Epithelial cell of esophagus (primary cell): Measurements from ENCODE around the gene RAD51D.
"Not testable (repeated sequence)": the region's sequence is repeated elsewhere in the genome, so short reads cannot be mapped to it uniquely, and the experiment has no call there.

ENCODE experiments used
- DNase-seq: peaks from one replicate; pipeline ENCODE4 v3.0.0; 2010; ENCODE audit warnings: low read depth
- H3K4me3 ChIP-seq: 2 replicates; pipeline ENCODE4 v1.5.1; 2011; ENCODE audit warnings: mild to moderate bottlenecking, low read length, control low read depth
- CTCF ChIP-seq: IDR thresholded peaks from 2 replicates; pipeline ENCODE4 v1.5.1; 2011; ENCODE audit warnings: low read depth, mild to moderate bottlenecking, low read length, control low read depth, inconsistent platforms; ENCODE audit not compliant: insufficient read depth; ENCODE audit errors: missing control alignments

Gene RAD51D

GRCh38 chr17:35094902-35095301 is 24.8 kb downstream of the RAD51D start:
- H3K4me3 ChIP-seq: no peak overlapping the region
- DNase-seq: peak; percentile 94
- no peak for TF ChIP-seq CTCF

GRCh38 chr17:35090707-35091106 is 29.0 kb downstream of the RAD51D start:
- not testable (repeated sequence) for DNase-seq, H3K4me3 ChIP-seq

- peak; percentile 76 for DNase-seq
- peak; percentile 34 for TF ChIP-seq CTCF
- peak overlapping the region; percentile 41 for H3K4me3 ChIP-seq
Measured at GRCh38 chr17:35089586-35090296, 29.9 kb downstream of the RAD51D start.

GRCh38 chr17:35088881-35089585 is 30.6 kb downstream of the RAD51D start:
- peak overlapping the region; percentile 83 for H3K4me3 ChIP-seq
- DNase-seq: peak; percentile 85
- peak; percentile 37 for TF ChIP-seq CTCF

GRCh38 chr17:35088356-35088880 is 31.2 kb downstream of the RAD51D start:
- DNase-seq: peak; percentile 43
- no peak for TF ChIP-seq CTCF
- peak overlapping the region; percentile 83 for H3K4me3 ChIP-seq

- TF ChIP-seq CTCF: no peak
- peak overlapping the region; percentile 83 for H3K4me3 ChIP-seq
- DNase-seq: peak; percentile 52
Measured at GRCh38 chr17:35087731-35088355, 31.8 kb downstream of the RAD51D start.

GRCh38 chr17:35086931-35087573 is 32.6 kb downstream of the RAD51D start:
- no peak for TF ChIP-seq CTCF
- DNase-seq: peak; percentile 61
- no peak overlapping the region for H3K4me3 ChIP-seq
